Trophoblast cell (in vitro differentiated cells and primary cell): ENCODE measurements around the gene TREH.

Experiments used
- DNase-seq, 2 donors: peaks; one replicate each; pipeline ENCODE4 v3.0.0-alpha.2; 2016
- H2AFZ ChIP-seq: 2 replicates; pipeline ENCODE4 v1.6.1; 2013; ENCODE audit warnings: low read length, moderate library complexity, mild to moderate bottlenecking; ENCODE audit not compliant: insufficient read depth, poor library complexity
- H2AK5ac ChIP-seq: 2 replicates; pipeline ENCODE4 v1.6.1; 2013; ENCODE audit warnings: mild to moderate bottlenecking, low read length
- H2BK120ac ChIP-seq: 2 replicates; pipeline ENCODE4 v1.6.1; 2013; ENCODE audit warnings: low read length, mild to moderate bottlenecking, moderate library complexity; ENCODE audit not compliant: insufficient read depth, poor library complexity
- H2BK12ac ChIP-seq: 2 replicates; pipeline ENCODE4 v1.6.1; 2013; ENCODE audit warnings: mild to moderate bottlenecking, low read length, moderate library complexity
- H2BK5ac ChIP-seq: 2 replicates; pipeline ENCODE4 v1.6.1; 2013; ENCODE audit warnings: low read length, low read depth, moderate library complexity, mild to moderate bottlenecking; ENCODE audit not compliant: poor library complexity
- H3K14ac ChIP-seq: 2 replicates; pipeline ENCODE4 v1.6.1; 2013; ENCODE audit warnings: mild to moderate bottlenecking, low read length
- H3K18ac ChIP-seq: 2 replicates; pipeline ENCODE4 v1.6.1; 2013; ENCODE audit warnings: mild to moderate bottlenecking, low read length
- H3K23ac ChIP-seq: 2 replicates; pipeline ENCODE4 v1.6.1; 2013; ENCODE audit warnings: low read length
- H3K27ac ChIP-seq: 2 replicates; pipeline ENCODE4 v1.5.1; 2013; ENCODE audit warnings: low read depth, mild to moderate bottlenecking, inconsistent platforms, low read length, moderate library complexity
- H3K27me3 ChIP-seq: 2 replicates; pipeline ENCODE4 v1.6.1; 2013; ENCODE audit warnings: inconsistent platforms, mild to moderate bottlenecking, low read length, moderate library complexity; ENCODE audit not compliant: insufficient read depth
- H3K36me3 ChIP-seq, 2 experiments: 1 replicate in 1 of 2; 2 replicates in 1 of 2; pipeline ENCODE4 v1.6.1; 2013; ENCODE audit warnings: low read length in 2 of 2, mild to moderate bottlenecking in 2 of 2, moderate library complexity in 1 of 2; ENCODE audit not compliant: insufficient read depth in 2 of 2, control insufficient read depth in 1 of 2
- H3K4ac ChIP-seq: 2 replicates; pipeline ENCODE4 v1.6.1; 2013; ENCODE audit warnings: low read depth, mild to moderate bottlenecking, low read length, moderate library complexity
- H3K4me1 ChIP-seq, 2 experiments: 1 replicate in 1 of 2; 2 replicates in 1 of 2; pipeline ENCODE4 v1.6.1; 2013; ENCODE audit warnings: low read length in 2 of 2, mild to moderate bottlenecking in 2 of 2, moderate library complexity in 1 of 2; ENCODE audit not compliant: insufficient read depth in 2 of 2, control insufficient read depth in 1 of 2
- H3K4me2 ChIP-seq: 2 replicates; pipeline ENCODE4 v1.6.1; 2013; ENCODE audit warnings: inconsistent platforms, mild to moderate bottlenecking, low read length, moderate library complexity
- H3K4me3 ChIP-seq: 2 replicates; pipeline ENCODE4 v1.5.1; 2013; ENCODE audit warnings: mild to moderate bottlenecking, low read depth, low read length, inconsistent platforms
- H3K79me1 ChIP-seq: one replicate; pipeline ENCODE4 v1.6.1; 2013; ENCODE audit warnings: low read length
- H3K79me2 ChIP-seq: 2 replicates; pipeline ENCODE4 v1.6.1; 2013; ENCODE audit warnings: low read length, mild to moderate bottlenecking; ENCODE audit not compliant: control insufficient read depth, insufficient read depth, poor library complexity
- H3K9ac ChIP-seq: 2 replicates; pipeline ENCODE4 v1.6.1; 2013; ENCODE audit warnings: mild to moderate bottlenecking, low read length
- H3K9me3 ChIP-seq: 2 replicates; pipeline ENCODE4 v1.6.1; 2013; ENCODE audit warnings: low read depth, mild to moderate bottlenecking, control low read depth, inconsistent platforms, low read length; ENCODE audit not compliant: insufficient read depth
- H4K12ac ChIP-seq: 2 replicates; pipeline ENCODE4 v1.6.1; 2013; ENCODE audit warnings: low read depth, mild to moderate bottlenecking, low read length, moderate library complexity
- H4K8ac ChIP-seq: 2 replicates; pipeline ENCODE4 v1.6.1; 2013; ENCODE audit warnings: low read depth, mild to moderate bottlenecking, low read length, moderate library complexity
- H4K91ac ChIP-seq: one replicate; pipeline ENCODE4 v1.6.1; 2013; ENCODE audit warnings: low read depth, mild to moderate bottlenecking, low read length, moderate library complexity
- WGBS: extraction: QIAGEN DNeasy Blood & Tissue Kit; methylation state at CpG from one replicate; pipeline ENCODE4 v1.1.7; 2013; ENCODE audit warnings: missing lambda C conversion rate; ENCODE audit not compliant: insufficient read length, insufficient coverage; ENCODE audit errors: extremely low coverage; 5-methylcytosine and 5-hydroxymethylcytosine counted together

The TREH gene

DNA sequence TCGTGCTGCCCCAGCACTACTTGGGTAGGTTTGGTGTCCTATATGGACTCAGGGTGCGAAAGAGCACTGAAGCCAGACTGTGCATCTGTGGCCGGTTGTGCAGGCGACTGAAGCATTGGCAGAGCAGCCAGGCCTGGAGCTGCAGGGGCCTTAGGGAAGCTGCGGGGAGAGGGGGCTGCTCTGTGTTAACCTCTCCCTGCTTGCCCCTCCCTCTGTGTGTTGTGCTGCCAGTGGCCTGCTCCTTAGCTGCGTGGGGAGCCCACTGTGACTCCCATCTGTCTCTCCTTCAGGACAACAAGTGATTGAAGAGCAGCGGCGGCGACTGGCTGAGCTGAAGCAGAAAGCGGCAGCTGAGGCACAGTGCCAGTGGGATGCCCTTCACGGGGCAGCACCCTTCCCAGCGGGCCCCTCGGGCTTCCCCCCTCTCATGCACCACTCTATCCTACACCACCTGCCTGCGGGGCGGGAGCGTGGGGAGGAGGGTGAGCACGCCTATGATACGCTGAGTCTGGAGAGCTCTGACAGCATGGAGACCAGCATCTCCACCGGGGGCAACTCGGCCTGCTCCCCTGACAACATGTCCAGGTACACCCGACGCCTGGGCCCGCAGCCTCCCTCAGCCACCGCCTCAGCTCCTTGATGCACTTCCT lies 34.3 kb downstream of the TREH start:
- H3K23ac ChIP-seq = no peak overlapping the region
- no peak overlapping the region for H4K8ac ChIP-seq
- H2BK5ac ChIP-seq = no peak overlapping the region
- no peak overlapping the region for H4K91ac ChIP-seq
- H3K4me3 ChIP-seq = no peak overlapping the region
- no peak overlapping the region for H2AK5ac ChIP-seq
- no CpG with 5 or more reads among the region's 24 CpGs for WGBS
- H3K4me2 ChIP-seq = no peak overlapping the region
- no peaks in the 10 kb centered on the region for H3K9me3 ChIP-seq
- no peak overlapping the region for H3K9ac ChIP-seq
- no peaks in the 10 kb centered on the region for H3K79me1 ChIP-seq
- H3K79me2 ChIP-seq = no peaks in the 10 kb centered on the region
- no peak overlapping the region for H4K12ac ChIP-seq
- H2AFZ ChIP-seq = no peak overlapping the region
- DNase-seq = no peak
- no peak overlapping the region for H2BK12ac ChIP-seq
- H3K4me1 ChIP-seq = no peaks in the 10 kb centered on the region
- H3K14ac ChIP-seq = no peak overlapping the region
- no peak overlapping the region for H3K18ac ChIP-seq
- no peak overlapping the region for H2BK120ac ChIP-seq
- peaks cover 66 to 73% of the 10 kb centered on the region in 2 experiments for H3K36me3 ChIP-seq
- no peak overlapping the region for H3K4ac ChIP-seq
- no peaks in the 10 kb centered on the region for H3K27me3 ChIP-seq
- H3K27ac ChIP-seq = no peak overlapping the region

DNA sequence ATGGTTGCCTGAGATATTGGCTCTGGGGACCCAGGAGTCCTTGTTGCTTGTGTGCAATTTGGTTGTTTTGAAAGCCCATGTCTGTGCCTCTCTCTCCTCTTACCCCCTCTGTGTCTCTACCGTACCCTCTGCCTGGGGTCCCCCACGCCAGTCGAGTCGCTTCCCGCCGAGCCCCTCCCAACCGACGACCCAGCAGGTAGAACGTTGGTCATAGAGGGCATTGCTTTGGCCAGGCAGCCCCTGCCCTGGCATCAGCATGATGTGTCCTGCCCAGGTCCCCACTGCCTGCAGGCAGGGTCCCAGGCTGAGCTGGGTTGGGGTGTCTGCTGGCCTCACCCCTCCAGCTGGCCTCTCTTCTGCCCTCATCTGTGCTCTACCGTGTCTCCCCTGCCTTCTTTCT lies 35.0 kb downstream of the TREH start:
- Histone ChIP-seq H2AK5ac (no peak overlapping the region), H3K4ac (no peak overlapping the region), H3K27me3 (no peaks in the 10 kb centered on the region), H4K12ac (no peak overlapping the region), H2BK120ac (no peak overlapping the region), H3K9ac (no peak overlapping the region), H3K18ac (no peak overlapping the region), H4K8ac (no peak overlapping the region), H3K4me3 (no peak overlapping the region), H3K23ac (no peak overlapping the region), H3K9me3 (no peaks in the 10 kb centered on the region), H3K79me2 (no peaks in the 10 kb centered on the region), H3K79me1 (no peaks in the 10 kb centered on the region), H3K4me2 (no peak overlapping the region), H2BK5ac (no peak overlapping the region), H3K4me1 (no peaks in the 10 kb centered on the region), H4K91ac (no peak overlapping the region), H2BK12ac (no peak overlapping the region), H2AFZ (no peak overlapping the region), H3K36me3 (peaks cover 61 to 71% of the 10 kb centered on the region in 2 experiments), H3K27ac (no peak overlapping the region), H3K14ac (no peak overlapping the region)
- no peak for DNase-seq
- WGBS = no CpG with 5 or more reads among the region's 10 CpGs

DNA sequence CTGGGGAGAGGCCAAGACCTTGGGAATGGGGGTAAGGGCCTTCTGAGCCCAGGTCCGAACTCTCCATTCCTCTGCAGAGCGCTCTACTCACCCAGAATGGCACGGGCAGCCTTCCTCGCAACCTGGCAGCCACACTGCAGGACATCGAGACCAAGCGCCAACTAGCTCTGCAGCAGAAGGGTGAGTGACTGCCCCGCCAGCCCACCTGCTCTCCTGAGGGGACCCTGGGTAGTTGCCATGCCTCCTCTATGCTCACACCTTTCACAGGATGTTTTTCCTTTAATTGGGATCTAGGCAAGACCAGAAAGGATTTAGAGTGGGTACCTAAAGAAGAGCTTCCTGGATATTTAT lies 35.5 kb downstream of the TREH start:
- Histone ChIP-seq H3K79me1 (no peaks in the 10 kb centered on the region), H2AFZ (no peak overlapping the region), H3K36me3 (peaks cover 64 to 73% of the 10 kb centered on the region in 2 experiments), H3K4ac (no peak overlapping the region), H2AK5ac (no peak overlapping the region), H3K4me3 (no peak overlapping the region), H3K79me2 (no peaks in the 10 kb centered on the region), H2BK120ac (no peak overlapping the region), H3K9me3 (no peaks in the 10 kb centered on the region), H3K18ac (no peak overlapping the region), H3K9ac (no peak overlapping the region), H3K4me2 (no peak overlapping the region), H2BK12ac (no peak overlapping the region), H4K91ac (no peak overlapping the region), H3K27ac (no peak overlapping the region), H3K27me3 (no peaks in the 10 kb centered on the region), H3K23ac (no peak overlapping the region), H4K8ac (no peak overlapping the region), H3K4me1 (no peaks in the 10 kb centered on the region), H2BK5ac (no peak overlapping the region), H4K12ac (no peak overlapping the region), H3K14ac (no peak overlapping the region)
- no peak for DNase-seq
- WGBS = no CpG with 5 or more reads among the region's 7 CpGs

DNA sequence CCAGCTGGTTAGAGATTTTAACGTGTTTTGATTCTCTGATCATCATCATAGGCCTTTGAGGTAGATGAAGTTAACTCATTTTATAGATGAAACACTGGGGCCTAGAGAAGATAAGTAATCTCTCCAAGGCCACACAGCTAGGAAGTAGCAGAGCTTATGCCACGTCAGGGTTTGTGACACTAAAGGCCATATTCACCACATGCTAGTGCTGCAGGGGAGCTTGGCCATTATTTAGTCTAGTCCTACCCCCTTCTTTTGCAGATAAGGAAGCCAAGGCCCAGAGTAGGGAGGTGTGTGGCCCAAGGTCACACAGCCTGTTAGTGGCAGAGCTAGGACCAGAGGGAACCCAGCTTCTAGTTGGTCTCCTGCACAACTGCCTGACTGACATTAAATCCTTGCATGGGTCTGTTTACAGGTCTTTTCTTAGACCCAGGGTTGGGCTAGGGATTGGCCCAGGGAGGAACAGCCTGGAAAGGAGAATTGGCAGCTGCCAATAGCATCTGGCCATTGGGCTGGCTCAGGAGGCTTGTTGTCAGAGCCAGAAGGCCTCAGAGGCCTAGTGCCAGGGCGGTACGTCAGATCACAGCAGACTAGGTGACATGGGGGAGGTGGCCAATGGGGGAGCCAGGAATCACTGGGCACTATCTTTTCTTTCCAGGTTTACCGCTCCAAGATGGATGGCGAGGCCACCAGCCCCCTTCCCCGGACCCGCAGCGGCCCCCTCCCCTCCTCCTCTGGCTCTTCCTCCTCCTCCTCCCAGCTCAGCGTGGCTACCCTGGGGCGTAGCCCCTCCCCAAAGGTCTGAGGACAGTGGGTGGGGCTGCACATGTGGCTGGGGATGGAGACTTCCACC lies 36.1 kb downstream of the TREH start:
- H3K9me3 ChIP-seq = no peaks in the 10 kb centered on the region
- no peak overlapping the region for H2BK120ac ChIP-seq
- no peak overlapping the region for H3K18ac ChIP-seq
- H3K79me1 ChIP-seq = no peaks in the 10 kb centered on the region
- no peaks in the 10 kb centered on the region for H3K27me3 ChIP-seq
- H3K14ac ChIP-seq = no peak overlapping the region
- no peak overlapping the region for H3K9ac ChIP-seq
- H2AFZ ChIP-seq = no peak overlapping the region
- H2AK5ac ChIP-seq = no peak overlapping the region
- H2BK12ac ChIP-seq = no peak overlapping the region
- H2BK5ac ChIP-seq = no peak overlapping the region
- no peaks in the 10 kb centered on the region for H3K4me1 ChIP-seq
- no peak overlapping the region for H3K23ac ChIP-seq
- no peak overlapping the region for H3K27ac ChIP-seq
- no peak overlapping the region for H3K4me2 ChIP-seq
- H3K36me3 ChIP-seq = peaks cover 70 to 73% of the 10 kb centered on the region in 2 experiments
- H4K12ac ChIP-seq = no peak overlapping the region
- H4K91ac ChIP-seq = no peak overlapping the region
- DNase-seq = no peak
- H3K79me2 ChIP-seq = no peaks in the 10 kb centered on the region
- no peak overlapping the region for H3K4me3 ChIP-seq
- H3K4ac ChIP-seq = no peak overlapping the region
- WGBS = no CpG with 5 or more reads among the region's 11 CpGs
- no peak overlapping the region for H4K8ac ChIP-seq
